Nephron (organoid): ENCODE measurements around the gene EXOC3L1.

Source experiments
- H3K27ac Mint-ChIP-seq, 3 experiments: 2 replicates each; pipeline ENCODE4 v1.8.0; 2020; ENCODE audit warnings: mixed read lengths in 3 of 3, mild to moderate bottlenecking in 2 of 3, moderate library complexity in 1 of 3
- H3K27me3 Mint-ChIP-seq: 2 replicates; pipeline ENCODE4 v1.8.0; 2021; ENCODE audit warnings: low read depth, mild to moderate bottlenecking, moderate library complexity, mixed read lengths
- H3K36me3 Mint-ChIP-seq: 2 replicates; pipeline ENCODE4 v1.8.0; 2020; ENCODE audit warnings: low read depth, mixed read lengths
- H3K4me1 Mint-ChIP-seq: 2 replicates; pipeline ENCODE4 v1.8.0; 2020; ENCODE audit warnings: mixed read lengths
- H3K4me3 Mint-ChIP-seq, 3 experiments: 2 replicates each; pipeline ENCODE4 v1.8.0; 2020; ENCODE audit warnings: mild to moderate bottlenecking in 3 of 3, mixed read lengths in 3 of 3, moderate library complexity in 2 of 3
- H3K9me3 Mint-ChIP-seq: 2 replicates; pipeline ENCODE4 v1.8.0; 2020; ENCODE audit warnings: mixed read lengths
- TF ChIP-seq, protein P1 (sequence below), 3 experiments: fragments of 200-600 bp; sonication (generic); IDR thresholded peaks; one replicate each; pipeline ENCODE4 v1.5.0; 2021; ENCODE audit warnings: antibody characterized with exemption in 3 of 3; ENCODE audit not compliant: unreplicated experiment in 3 of 3

The EXOC3L1 gene

DNA sequence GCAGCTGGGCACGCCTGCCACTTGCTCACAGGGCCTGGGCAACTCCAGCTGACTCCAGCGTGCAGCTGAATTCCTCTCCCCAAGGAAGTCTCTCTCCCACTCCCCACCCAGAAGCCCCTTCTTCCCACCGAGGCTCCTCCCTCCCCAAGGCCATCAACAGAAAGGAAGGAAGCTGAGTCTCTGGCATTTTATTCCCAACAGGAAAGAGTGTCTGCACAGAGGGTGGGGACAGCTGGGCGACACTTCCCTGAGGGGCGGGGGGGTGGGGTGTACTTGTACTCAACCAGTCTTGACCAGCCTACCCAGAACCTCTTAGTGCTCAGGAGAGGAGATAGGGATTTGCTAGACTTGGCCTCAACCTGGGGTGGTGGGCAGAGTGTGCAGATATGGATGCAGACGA lies at the start of gene EXOC3L1:
Gene EXOC3L1, minus strand, starts transcription at position 96 of the 400 bp plus-strand sequence. CDS start 460 bp downstream, outside the sequence.
- TF ChIP-seq, protein P1, sequence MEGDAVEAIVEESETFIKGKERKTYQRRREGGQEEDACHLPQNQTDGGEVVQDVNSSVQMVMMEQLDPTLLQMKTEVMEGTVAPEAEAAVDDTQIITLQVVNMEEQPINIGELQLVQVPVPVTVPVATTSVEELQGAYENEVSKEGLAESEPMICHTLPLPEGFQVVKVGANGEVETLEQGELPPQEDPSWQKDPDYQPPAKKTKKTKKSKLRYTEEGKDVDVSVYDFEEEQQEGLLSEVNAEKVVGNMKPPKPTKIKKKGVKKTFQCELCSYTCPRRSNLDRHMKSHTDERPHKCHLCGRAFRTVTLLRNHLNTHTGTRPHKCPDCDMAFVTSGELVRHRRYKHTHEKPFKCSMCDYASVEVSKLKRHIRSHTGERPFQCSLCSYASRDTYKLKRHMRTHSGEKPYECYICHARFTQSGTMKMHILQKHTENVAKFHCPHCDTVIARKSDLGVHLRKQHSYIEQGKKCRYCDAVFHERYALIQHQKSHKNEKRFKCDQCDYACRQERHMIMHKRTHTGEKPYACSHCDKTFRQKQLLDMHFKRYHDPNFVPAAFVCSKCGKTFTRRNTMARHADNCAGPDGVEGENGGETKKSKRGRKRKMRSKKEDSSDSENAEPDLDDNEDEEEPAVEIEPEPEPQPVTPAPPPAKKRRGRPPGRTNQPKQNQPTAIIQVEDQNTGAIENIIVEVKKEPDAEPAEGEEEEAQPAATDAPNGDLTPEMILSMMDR (IDR thresholded peaks at IDR 0.05; ENCODE audit: unreplicated experiment in 3 of 3): no peak
- Mint-ChIP-seq H3K27ac (peak within 1 kb of the TSS in 2 of 3 experiments; percentile 6 to 23), H3K4me3 (peak within 1 kb of the TSS; percentile 86 to 93 (median 89)), H3K36me3 (peaks cover 10% of the 10 kb centered on the region), H3K9me3 (no peaks in the 10 kb centered on the region), H3K4me1 (peaks cover 33% of the 10 kb centered on the region), H3K27me3 (peaks cover 9% of the 10 kb centered on the region)

DNA sequence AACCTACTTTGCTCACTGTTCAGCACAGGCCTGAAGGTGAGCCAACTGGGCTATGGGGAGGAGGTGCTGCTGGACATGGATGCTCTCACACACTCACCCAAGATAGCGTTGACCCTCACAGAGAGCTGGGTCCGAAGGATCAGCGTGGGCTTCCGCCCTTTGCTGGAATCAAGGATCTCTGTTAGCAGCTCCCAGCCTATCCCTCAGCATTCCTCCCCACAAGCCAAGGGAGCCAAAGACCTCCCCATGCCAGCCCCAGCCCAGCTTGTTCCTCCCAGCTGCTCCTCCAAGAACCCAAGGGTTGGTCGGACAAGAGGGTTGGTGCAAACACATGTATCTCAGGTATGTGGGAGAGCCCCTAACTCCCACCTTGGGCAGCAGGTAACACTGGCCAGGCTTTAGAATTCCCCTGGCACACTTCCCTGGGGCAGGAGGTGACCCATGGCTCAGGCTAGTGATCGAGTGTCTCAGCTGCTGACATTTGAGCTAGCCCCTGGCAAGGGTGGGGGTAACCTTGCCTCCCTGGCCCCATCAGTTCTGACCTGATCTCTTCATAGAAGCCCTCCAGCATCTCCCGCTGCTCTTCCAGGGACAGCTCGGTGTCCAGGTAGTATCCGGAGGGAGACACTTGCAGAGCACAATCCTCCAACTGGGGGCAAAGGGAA lies 49.0 kb upstream of the EXOC3L1 start:
- no peak overlapping the region for H3K4me3 Mint-ChIP-seq
- H3K36me3 Mint-ChIP-seq: peaks cover 12% of the 10 kb centered on the region
- H3K9me3 Mint-ChIP-seq: no peaks in the 10 kb centered on the region
- no peaks in the 10 kb centered on the region for H3K27me3 Mint-ChIP-seq
- TF ChIP-seq, protein P1 (IDR thresholded peaks at IDR 0.05; ENCODE audit: unreplicated experiment in 3 of 3): no peak
- no peak overlapping the region for H3K27ac Mint-ChIP-seq
- H3K4me1 Mint-ChIP-seq: no peaks in the 10 kb centered on the region

DNA sequence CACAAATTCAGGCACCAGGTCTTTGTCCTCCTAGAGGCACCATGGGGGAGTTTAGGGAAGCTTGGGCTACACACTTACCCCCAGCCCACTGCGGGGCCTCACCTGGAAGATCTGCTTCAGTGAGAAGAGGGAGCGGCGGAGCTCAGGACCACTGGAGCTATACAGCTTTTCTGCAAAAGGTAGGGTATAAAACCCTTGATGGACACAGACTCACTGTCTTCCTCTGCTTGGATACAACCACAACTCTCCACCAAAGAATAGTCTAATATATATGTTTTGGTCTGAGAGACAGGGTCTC lies 48.3 kb upstream of the EXOC3L1 start:
- no peak overlapping the region for H3K4me3 Mint-ChIP-seq

GRCh38 chr16:67237396-67238277 lies 47.7 kb upstream of the EXOC3L1 start:
- Mint-ChIP-seq H3K4me3 (no peak overlapping the region), H3K27ac (no peak overlapping the region), H3K27me3 (no peaks in the 10 kb centered on the region), H3K9me3 (no peaks in the 10 kb centered on the region), H3K4me1 (no peaks in the 10 kb centered on the region), H3K36me3 (peaks cover 17% of the 10 kb centered on the region)
- TF ChIP-seq, protein P1 (IDR thresholded peaks at IDR 0.05; ENCODE audit: unreplicated experiment in 3 of 3): no peak

More for the DNA sequence above, 48.3 kb upstream of the EXOC3L1 start:
- Mint-ChIP-seq H3K4me1 (no peaks in the 10 kb centered on the region), H3K27me3 (no peaks in the 10 kb centered on the region), H3K36me3 (peaks cover 16% of the 10 kb centered on the region), H3K27ac (no peak overlapping the region), H3K9me3 (no peaks in the 10 kb centered on the region)
- TF ChIP-seq, protein P1 (IDR thresholded peaks at IDR 0.05; ENCODE audit: unreplicated experiment in 3 of 3): no peak

DNA sequence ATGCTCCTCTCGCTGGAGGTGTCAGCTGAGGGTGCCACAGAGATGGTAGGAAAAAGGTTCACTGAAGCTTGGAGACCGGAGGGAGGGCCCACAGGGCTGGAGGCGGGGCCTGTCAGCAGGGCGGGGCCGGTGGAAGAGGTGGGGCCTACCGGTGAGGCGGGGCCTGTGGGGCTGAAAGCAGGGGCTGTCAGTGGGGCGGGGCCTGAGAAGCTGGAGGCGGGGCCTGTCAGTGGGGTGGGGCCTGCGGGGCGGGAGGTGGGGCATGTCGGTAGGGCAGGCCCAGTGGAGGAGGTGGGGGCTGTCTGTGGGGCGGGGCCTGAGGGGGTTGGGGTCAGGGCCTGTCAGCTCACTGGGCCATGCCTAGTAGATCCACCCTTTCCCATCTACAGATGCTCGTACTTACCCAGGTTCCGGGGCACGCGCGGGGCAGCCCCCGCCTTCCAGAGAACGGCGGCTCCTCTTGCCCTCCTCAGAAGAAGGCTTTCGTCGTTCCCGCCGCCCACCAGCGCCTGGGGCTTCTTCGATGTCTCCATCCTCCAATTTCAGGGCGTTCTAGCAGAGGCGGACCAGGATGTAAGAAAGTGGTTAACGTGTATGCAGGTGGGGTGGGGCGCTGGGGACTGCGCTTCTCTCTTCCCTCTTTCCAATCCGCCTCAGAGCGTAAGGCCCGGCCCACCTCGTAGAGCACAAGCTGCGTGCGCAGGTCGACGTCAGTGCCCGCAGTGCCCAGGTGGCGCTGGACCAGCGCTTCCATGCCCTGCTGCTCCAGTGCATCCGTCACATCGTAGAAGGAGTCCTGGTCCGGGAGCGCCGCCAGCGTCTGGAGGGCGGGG lies 46.8 kb upstream of the EXOC3L1 start:
- TF ChIP-seq, protein P1 (IDR thresholded peaks at IDR 0.05; ENCODE audit: unreplicated experiment in 3 of 3): no peak
- H3K4me3 Mint-ChIP-seq: no peak overlapping the region
- H3K4me1 Mint-ChIP-seq: no peaks in the 10 kb centered on the region
- H3K27ac Mint-ChIP-seq: no peak overlapping the region
- H3K27me3 Mint-ChIP-seq: no peaks in the 10 kb centered on the region
- peaks cover 17% of the 10 kb centered on the region for H3K36me3 Mint-ChIP-seq
- no peaks in the 10 kb centered on the region for H3K9me3 Mint-ChIP-seq
